ENCODE results near the gene AOPEP.

AOPEP gene

GRCh38 chr9:94922691-94923107 is 196.2 kb downstream of the AOPEP start:
- no peak for DNase-seq (ENCODE audit: low spot score)
- no peak for TF ChIP-seq CTCF (IDR thresholded peaks at IDR 0.05; ENCODE audit: borderline replicate concordance, control extremely low read depth, extremely low read depth, insufficient read depth, missing control alignments)
- in situ Hi-C loops (cut with MboI; ENCODE audit: low sequenced_read_pairs, unreplicated experiment): no loop called here

- no peak for DNase-seq (ENCODE audit: low spot score)
- in situ Hi-C loops (cut with MboI; ENCODE audit: low sequenced_read_pairs, unreplicated experiment): no loop called here
- no peak for TF ChIP-seq CTCF (IDR thresholded peaks at IDR 0.05; ENCODE audit: borderline replicate concordance, control extremely low read depth, extremely low read depth, insufficient read depth, missing control alignments)
These were observed 197.0 kb downstream of the AOPEP start for GRCh38 chr9:94923326-94924089.

- in situ Hi-C loops (cut with MboI; ENCODE audit: low sequenced_read_pairs, unreplicated experiment): no loop called here
- DNase-seq (ENCODE audit: low spot score): no peak
- TF ChIP-seq CTCF (IDR thresholded peaks at IDR 0.05; ENCODE audit: borderline replicate concordance, control extremely low read depth, extremely low read depth, insufficient read depth, missing control alignments): no peak
These were observed 199.4 kb downstream of the AOPEP start for GRCh38 chr9:94925751-94926430.

- in situ Hi-C loops (cut with MboI; ENCODE audit: low sequenced_read_pairs, unreplicated experiment): no loop called here
- TF ChIP-seq CTCF (IDR thresholded peaks at IDR 0.05; ENCODE audit: borderline replicate concordance, control extremely low read depth, extremely low read depth, insufficient read depth, missing control alignments): no peak
- no peak for DNase-seq (ENCODE audit: low spot score)
These were observed 199.9 kb downstream of the AOPEP start for GRCh38 chr9:94926431-94926800.

GRCh38 chr9:94927048-94927761 is 200.7 kb downstream of the AOPEP start:
- no peak for DNase-seq (ENCODE audit: low spot score)
- in situ Hi-C loops (cut with MboI; ENCODE audit: low sequenced_read_pairs, unreplicated experiment): no loop called here
- no peak for TF ChIP-seq CTCF (IDR thresholded peaks at IDR 0.05; ENCODE audit: borderline replicate concordance, control extremely low read depth, extremely low read depth, insufficient read depth, missing control alignments)

- DNase-seq (ENCODE audit: low spot score): no peak
- in situ Hi-C loops (cut with MboI; ENCODE audit: low sequenced_read_pairs, unreplicated experiment): no loop called here
- no peak for TF ChIP-seq CTCF (IDR thresholded peaks at IDR 0.05; ENCODE audit: borderline replicate concordance, control extremely low read depth, extremely low read depth, insufficient read depth, missing control alignments)
These were observed 201.5 kb downstream of the AOPEP start for GRCh38 chr9:94927762-94928670.
